CD4-positive, alpha-beta T cell treated with Interleukin-4 for 1 hour (primary cell): ENCODE results near the gene FAM114A2.
"Not testable (repeated sequence)": the region's sequence is repeated elsewhere in the genome, so short reads cannot be mapped to it uniquely, and the experiment has no call there.

Experiments used
- DNase-seq, 2 donors: peaks; one replicate each; pipeline ENCODE4 v3.0.0-alpha.2; 2020 to 2022

Gene FAM114A2

DNA sequence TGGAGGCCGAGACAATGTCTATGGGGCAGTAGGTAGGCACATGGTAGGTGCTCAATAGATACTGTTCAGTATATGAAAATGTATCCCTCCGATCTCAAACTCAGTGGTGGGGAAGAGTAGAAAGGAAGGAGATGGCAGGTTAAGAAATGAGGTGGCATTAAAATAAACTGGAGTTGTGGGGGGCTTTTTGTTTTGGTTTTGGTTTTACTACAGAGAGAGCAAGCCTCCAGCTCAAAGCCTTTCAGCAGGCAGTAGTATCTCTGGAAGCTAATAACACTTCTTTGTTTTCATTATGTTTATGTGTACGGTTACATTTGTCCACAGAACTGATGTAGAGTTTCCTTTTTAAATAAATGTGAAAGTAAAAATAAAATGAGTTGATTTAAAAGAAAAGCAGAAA, 8.6 kb upstream of the FAM114A2 start:
- DNase-seq = no peak

DNA sequence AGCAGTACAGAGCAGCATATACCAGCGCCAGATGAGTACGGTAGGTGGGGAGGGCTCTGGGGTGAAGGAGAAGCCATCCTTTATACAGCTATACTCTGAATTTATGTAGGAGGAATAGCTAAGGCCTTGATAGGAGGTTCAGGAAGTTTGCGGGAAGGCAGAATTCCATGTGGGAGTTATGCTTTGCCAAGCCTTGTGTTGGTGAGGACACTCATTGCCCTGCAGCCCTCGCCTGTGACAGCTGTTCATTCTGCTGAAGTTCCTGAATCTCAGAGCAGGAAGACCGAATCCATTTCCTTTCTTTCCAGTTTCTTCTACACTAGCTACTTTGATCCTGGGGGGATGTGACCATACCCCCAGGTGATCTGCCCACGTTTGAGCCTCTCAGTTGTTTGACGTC, 7.8 kb upstream of the FAM114A2 start:
- DNase-seq = no peak

DNA sequence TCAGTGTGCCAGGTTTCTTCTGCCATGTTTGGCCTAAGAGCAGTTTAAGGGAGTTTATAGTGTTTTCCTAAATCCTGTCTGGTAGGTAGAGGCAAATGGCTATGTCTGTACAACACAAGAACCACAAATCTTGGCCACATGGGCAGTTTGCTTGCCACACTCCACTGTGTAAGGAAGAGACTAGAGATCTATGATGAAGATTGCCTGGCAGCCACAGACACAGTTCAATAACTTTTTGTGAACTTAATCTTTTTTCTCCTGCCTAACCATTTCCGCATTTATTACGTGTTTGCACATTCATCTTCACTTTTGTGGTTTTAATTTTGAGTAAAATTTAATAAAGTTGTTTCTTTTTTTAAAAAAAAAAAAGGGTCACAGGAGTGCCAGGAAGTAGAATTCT, 5.9 kb upstream of the FAM114A2 start:
- DNase-seq = peak in 1 of 2 donors; percentile 20

DNA sequence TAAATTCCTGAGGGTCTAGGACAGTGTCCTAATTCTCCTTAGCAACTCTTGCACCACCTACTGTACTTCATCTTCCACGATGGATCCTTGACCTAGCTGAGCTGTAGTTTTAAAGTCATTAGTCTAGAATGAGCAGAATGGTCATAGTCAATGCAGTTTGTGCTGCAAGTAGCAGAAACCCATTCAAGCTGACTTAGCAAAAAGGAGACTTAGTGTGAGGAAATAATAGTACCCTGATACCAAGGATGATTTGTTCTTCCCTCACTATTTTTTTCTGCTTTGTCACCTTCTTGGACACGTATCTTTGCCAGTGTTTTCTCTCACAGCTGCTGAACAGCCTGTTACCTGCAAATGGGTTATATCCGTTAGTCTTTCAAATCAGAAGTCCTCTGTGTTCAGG, 5.4 kb upstream of the FAM114A2 start:
- no peak for DNase-seq

DNA sequence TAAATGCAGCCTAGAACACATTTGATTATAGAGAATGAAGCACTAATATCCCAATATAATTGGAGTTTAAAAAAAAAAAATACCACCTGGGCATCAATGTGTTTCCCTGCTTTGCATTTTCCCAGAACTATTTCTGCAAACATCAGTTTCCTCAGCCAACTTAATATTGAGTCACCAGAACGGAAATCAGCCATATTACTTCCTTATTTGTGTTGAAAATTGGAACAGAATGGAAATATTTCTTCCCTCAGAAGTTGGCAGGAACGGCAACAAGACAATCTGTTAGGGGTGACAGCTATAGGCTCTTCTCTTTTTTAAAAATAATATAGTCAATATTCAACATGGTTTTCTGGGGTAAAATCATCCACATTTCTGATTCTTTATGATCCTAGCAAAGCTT, 4.1 kb upstream of the FAM114A2 start:
- DNase-seq = no peak

- DNase-seq = no peak
Observed at GRCh38 chr5:154039458-154039829, 734 bp upstream of the FAM114A2 start.

- peak; percentile 41 to 65 for DNase-seq
Observed at GRCh38 chr5:154038261-154038706, 426 bp downstream of the FAM114A2 start.

- no peak for DNase-seq
Observed at GRCh38 chr5:154034944-154035343, 3.8 kb downstream of the FAM114A2 start.

GRCh38 chr5:154031937-154032489, 6.7 kb downstream of the FAM114A2 start:
- DNase-seq = no peak

- DNase-seq = no peak
Observed at GRCh38 chr5:154025951-154026350, 12.8 kb downstream of the FAM114A2 start.

GRCh38 chr5:154018919-154019318, 19.8 kb downstream of the FAM114A2 start:
- DNase-seq = not testable (repeated sequence)

- no peak for DNase-seq
Observed at GRCh38 chr5:154015071-154015693, 23.5 kb downstream of the FAM114A2 start.

GRCh38 chr5:154010660-154011059, 28.1 kb downstream of the FAM114A2 start:
- no peak for DNase-seq

DNA sequence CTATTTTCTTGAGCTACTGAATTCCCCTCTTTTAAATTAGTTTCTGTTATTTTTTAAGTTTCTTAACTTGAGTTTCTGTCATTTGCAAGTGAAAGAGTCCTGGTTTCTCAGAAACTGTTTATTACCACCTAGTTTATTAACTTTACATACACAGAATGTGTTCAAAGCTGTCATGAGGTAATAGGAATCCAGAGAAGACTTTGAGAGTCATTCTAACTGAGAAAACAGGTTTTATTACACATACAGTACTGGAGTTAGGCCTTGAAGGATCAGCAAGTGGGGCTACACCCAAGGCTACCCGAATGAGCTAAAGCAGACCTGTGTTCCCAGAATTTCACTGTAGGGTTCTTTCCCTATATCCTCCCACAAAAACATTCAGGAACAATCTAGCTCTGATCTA, 33.1 kb downstream of the FAM114A2 start:
- no peak for DNase-seq

DNA sequence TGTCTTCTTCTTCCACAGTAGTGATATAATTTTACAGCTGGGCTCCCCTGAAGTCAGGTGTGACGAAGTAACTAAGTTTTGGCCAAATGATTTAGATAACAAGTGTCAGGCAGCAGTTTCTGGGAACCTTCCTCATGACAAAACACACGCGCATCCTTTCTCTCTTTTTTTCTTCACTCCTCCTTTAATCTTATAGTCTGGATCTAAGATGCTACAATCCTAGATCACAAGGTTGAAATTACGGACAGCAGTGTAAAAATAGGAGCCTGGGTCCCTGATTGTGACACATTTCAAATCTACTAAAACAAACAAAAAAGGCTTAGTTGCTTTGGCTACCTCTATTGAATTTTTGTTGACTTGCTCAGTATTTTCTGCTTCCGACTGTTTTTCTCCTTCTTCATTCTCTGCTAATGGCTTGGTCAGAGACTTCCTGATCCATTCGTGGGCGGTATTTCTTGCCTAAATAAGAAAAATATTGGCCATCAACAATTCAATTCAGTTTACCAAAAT, 36.1 kb downstream of the FAM114A2 start:
- DNase-seq = no peak

DNA sequence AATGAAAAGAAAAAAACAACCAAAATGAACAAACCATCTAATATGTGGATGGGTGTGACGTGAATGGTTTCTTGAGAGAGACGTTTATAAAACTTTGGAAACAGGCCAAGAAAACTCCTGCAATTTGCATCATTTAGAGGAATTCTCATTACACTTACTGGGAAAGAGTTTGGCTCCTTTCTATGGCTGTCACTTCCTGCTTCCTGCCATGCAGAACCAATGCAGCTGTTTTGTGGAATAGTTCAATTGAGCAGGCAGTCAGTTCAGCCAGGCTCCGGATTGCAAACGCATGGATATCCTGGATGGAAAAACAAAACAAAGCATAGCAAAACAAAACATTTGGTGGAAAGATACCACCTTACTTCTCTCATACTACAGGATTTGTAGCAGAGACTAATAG, 36.6 kb downstream of the FAM114A2 start:
- DNase-seq = no peak

GRCh38 chr5:154000703-154001102, 38.0 kb downstream of the FAM114A2 start:
- DNase-seq = no peak

GRCh38 chr5:153999995-154000394, 38.7 kb downstream of the FAM114A2 start:
- DNase-seq = no peak

DNA sequence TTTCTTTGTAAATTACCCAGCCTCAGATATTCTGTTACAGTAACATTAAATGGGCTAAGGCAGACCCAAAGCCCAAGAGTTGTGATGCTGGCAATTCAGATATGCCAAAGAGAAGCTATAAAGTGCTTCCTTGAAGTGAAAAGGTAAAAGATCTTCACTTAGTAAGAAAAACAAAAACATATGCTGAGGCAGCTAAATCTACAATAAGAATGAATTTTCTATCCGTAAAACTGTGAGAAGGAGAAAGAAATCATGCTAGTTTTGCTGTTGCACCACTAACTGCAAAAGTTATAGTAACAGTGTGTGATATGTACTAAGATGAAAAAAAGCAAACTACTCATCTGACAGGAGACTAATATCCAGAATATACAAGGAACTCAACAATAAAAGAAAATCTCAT, 39.9 kb downstream of the FAM114A2 start:
- no peak for DNase-seq

GRCh38 chr5:153998010-153998409, 40.7 kb downstream of the FAM114A2 start:
- no peak for DNase-seq

- no peak for DNase-seq
Observed at GRCh38 chr5:153991168-153991567, 47.5 kb downstream of the FAM114A2 start.

DNA sequence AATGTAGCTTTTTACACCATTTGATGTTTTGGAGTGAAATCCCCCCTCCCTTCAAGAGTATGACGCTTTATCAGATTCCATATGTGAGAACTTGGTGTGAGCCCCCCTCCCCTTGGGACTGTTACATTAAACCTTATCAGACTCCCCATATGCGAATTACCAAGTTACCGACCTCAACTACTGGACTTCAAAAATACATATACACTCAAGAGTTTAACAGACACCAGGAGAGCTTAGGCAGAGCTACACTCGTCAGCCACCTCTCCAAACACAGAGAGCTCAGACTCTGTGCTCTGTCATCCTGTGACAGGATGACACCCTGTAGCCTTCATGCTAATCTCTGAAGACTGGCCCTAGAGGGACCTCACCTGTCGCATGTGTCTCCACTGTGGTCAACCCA, 50.2 kb downstream of the FAM114A2 start:
- no peak for DNase-seq

DNA sequence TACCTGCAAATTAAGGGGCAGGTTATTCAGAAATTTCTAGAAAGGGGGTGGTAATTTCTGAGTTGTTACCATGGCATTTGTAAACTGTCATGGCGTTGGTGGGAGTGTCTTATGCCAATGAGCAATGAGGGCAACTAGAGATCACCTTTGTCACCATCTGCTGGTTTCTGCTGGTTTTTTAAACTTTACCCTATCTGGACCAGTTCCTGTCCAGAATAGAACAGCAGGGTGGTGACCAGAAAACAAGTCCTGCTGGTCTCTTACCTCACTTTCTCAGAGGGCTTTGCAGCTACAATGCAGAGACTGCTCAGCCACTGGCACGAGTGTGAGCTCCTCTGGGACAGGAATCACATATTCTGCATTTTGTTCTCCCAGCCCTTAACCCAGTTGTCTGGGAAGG, 51.4 kb downstream of the FAM114A2 start:
- no peak for DNase-seq

- no peak for DNase-seq
Observed at GRCh38 chr5:153985498-153985897, 53.2 kb downstream of the FAM114A2 start.

DNA sequence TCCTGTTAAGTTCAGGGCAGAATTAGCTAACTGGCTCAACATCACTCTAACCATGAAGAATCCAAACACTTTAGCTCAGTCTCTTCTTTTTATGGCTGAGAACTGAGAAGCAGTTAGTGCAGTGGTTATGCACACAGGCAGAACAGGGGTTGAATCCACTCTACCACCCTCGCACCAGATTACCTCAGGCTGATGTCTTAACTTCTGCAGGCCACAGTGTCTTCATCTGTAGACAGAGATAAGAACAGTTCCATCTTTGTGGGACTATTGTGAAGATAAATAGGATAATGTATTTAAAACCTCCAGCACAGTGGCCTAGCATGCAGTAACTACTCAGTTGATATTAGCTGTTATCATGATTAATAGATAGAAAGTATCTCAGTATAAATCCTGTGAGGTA, 54.8 kb downstream of the FAM114A2 start:
- no peak for DNase-seq
